Neural crest cell (in vitro differentiated cells): Measurements from ENCODE around the gene TMEM272. TPM values are rescaled to one million over a fixed set of nuclear protein-coding genes. Genes with fewer than 3 reads are reported as not detected.

Source experiments
- DNase-seq: peaks from one replicate; pipeline ENCODE4 v3.0.0; 2021; ENCODE audit warnings: low read depth, mixed read lengths, low spot score
- H3K27ac Mint-ChIP-seq: one replicate; pipeline ENCODE4 v1.8.0; 2021; ENCODE audit warnings: mild to moderate bottlenecking, mixed read lengths; ENCODE audit not compliant: unreplicated experiment
- H3K27me3 Mint-ChIP-seq: 2 replicates; pipeline ENCODE4 v1.8.0; 2021; ENCODE audit warnings: low read depth, mild to moderate bottlenecking, mixed read lengths
- H3K36me3 Mint-ChIP-seq: 2 replicates; pipeline ENCODE4 v1.8.0; 2021; ENCODE audit warnings: low read depth, mild to moderate bottlenecking, mixed read lengths
- H3K4me1 Mint-ChIP-seq: 2 replicates; pipeline ENCODE4 v1.8.0; 2021; ENCODE audit warnings: mixed read lengths
- H3K4me3 Mint-ChIP-seq: one replicate; pipeline ENCODE4 v1.8.0; 2021; ENCODE audit warnings: mild to moderate bottlenecking, mixed read lengths
- H3K9me3 Mint-ChIP-seq: 2 replicates; pipeline ENCODE4 v1.8.0; 2021; ENCODE audit warnings: mixed read lengths
- total RNA-seq: library from RNA; stranded (reverse); gene quantifications from 2 replicates; pipeline ENCODE4 v1.2.1, GENCODE V29; 2021
- TF ChIP-seq, protein P1 (sequence below): fragments of 200-600 bp; sonication (generic); conservative IDR thresholded peaks from 2 replicates; pipeline ENCODE4 v1.5.0; 2021; ENCODE audit warnings: antibody characterized with exemption, mild to moderate bottlenecking

TMEM272 gene
- total RNA-seq, 1 donor from 2014 or later: 0.26 TPM

- Mint-ChIP-seq H3K9me3 (no peaks in the 10 kb centered on the region), H3K27me3 (peaks cover 9% of the 10 kb centered on the region), H3K27ac (no peak overlapping the region), H3K4me1 (peaks cover 3% of the 10 kb centered on the region), H3K4me3 (no peak overlapping the region), H3K36me3 (no peaks in the 10 kb centered on the region)
- TF ChIP-seq, protein P1, sequence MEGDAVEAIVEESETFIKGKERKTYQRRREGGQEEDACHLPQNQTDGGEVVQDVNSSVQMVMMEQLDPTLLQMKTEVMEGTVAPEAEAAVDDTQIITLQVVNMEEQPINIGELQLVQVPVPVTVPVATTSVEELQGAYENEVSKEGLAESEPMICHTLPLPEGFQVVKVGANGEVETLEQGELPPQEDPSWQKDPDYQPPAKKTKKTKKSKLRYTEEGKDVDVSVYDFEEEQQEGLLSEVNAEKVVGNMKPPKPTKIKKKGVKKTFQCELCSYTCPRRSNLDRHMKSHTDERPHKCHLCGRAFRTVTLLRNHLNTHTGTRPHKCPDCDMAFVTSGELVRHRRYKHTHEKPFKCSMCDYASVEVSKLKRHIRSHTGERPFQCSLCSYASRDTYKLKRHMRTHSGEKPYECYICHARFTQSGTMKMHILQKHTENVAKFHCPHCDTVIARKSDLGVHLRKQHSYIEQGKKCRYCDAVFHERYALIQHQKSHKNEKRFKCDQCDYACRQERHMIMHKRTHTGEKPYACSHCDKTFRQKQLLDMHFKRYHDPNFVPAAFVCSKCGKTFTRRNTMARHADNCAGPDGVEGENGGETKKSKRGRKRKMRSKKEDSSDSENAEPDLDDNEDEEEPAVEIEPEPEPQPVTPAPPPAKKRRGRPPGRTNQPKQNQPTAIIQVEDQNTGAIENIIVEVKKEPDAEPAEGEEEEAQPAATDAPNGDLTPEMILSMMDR: no peak
- no peak for DNase-seq
These were observed 24.9 kb downstream of the TMEM272 start for GRCh38 chr13:51820016-51820597.

GRCh38 chr13:51819544-51819943 lies 25.4 kb downstream of the TMEM272 start:
- Mint-ChIP-seq H3K36me3 (no peaks in the 10 kb centered on the region), H3K27ac (no peak overlapping the region), H3K27me3 (peaks cover 9% of the 10 kb centered on the region), H3K4me3 (no peak overlapping the region), H3K9me3 (no peaks in the 10 kb centered on the region), H3K4me1 (peaks cover 6% of the 10 kb centered on the region)
- DNase-seq: no peak
- TF ChIP-seq, protein P1: no peak

GRCh38 chr13:51818781-51819511 lies 26.0 kb downstream of the TMEM272 start:
- H3K4me3 Mint-ChIP-seq: no peak overlapping the region
- H3K4me1 Mint-ChIP-seq: peaks cover 6% of the 10 kb centered on the region
- H3K27ac Mint-ChIP-seq: no peak overlapping the region
- no peaks in the 10 kb centered on the region for H3K36me3 Mint-ChIP-seq
- DNase-seq: no peak
- TF ChIP-seq, protein P1: no peak
- H3K27me3 Mint-ChIP-seq: peaks cover 9% of the 10 kb centered on the region
- no peaks in the 10 kb centered on the region for H3K9me3 Mint-ChIP-seq

- H3K4me3 Mint-ChIP-seq: no peak overlapping the region
- H3K36me3 Mint-ChIP-seq: no peaks in the 10 kb centered on the region
- DNase-seq: no peak
- H3K4me1 Mint-ChIP-seq: peaks cover 6% of the 10 kb centered on the region
- no peak overlapping the region for H3K27ac Mint-ChIP-seq
- peaks cover 9% of the 10 kb centered on the region for H3K27me3 Mint-ChIP-seq
- H3K9me3 Mint-ChIP-seq: no peaks in the 10 kb centered on the region
- TF ChIP-seq, protein P1: no peak
These were observed 26.7 kb downstream of the TMEM272 start for GRCh38 chr13:51818276-51818675.

DNA sequence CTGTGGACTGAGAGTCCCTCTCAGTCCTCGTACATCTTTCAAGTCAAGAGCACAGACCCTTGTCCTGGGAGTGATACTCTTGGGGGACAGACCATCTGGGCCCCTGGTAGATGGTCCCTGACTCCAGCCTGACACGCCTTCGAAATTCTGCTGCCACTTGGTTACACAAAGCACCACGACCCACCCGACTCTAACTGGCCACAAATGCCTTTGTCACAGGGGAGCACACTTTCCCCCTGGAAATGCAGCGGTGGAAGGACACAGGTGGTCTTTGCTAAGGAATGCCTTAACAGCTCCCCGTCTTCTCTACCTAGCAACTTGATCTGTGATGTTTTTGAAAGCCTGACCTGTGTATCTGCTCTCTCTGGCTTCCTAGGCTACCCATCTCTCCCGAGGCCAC lies 27.3 kb downstream of the TMEM272 start:
- Mint-ChIP-seq H3K27ac (no peak overlapping the region), H3K9me3 (no peaks in the 10 kb centered on the region), H3K4me1 (peaks cover 6% of the 10 kb centered on the region), H3K4me3 (no peak overlapping the region), H3K27me3 (peaks cover 9% of the 10 kb centered on the region), H3K36me3 (no peaks in the 10 kb centered on the region)
- TF ChIP-seq, protein P1: no peak
- DNase-seq: no peak
